Tibial artery (tissue), 4 donors: ENCODE data around the gene MACROD2.

Source experiments
- DNase-seq, 2 donors: peaks; one replicate each; pipeline ENCODE4 v3.0.0-alpha.2; 2019
- H3K27ac ChIP-seq, 2 donors: fragments of 200-600 bp; sonication (generic) in 1 of 2; 1 replicate in 1 of 2; 2 replicates in 1 of 2; pipeline ENCODE4 v1.5.1; 2018 to 2019; ENCODE audit warnings: mild to moderate bottlenecking in 1 of 2
- H3K27me3 ChIP-seq, 2 donors: fragments of 200-600 bp; sonication (generic) in 1 of 2; one replicate each; pipeline versions ENCODE4 v1.5.1 to v1.6.0; 2016 to 2019
- H3K36me3 ChIP-seq, 3 donors: fragments of 200-600 bp; sonication (generic) in 2 of 3; one replicate each; pipeline ENCODE4 v1.5.1; 2016 to 2019; ENCODE audit warnings: mild to moderate bottlenecking in 2 of 3
- H3K4me1 ChIP-seq, 4 donors: fragments of 200-600 bp; sonication (generic) in 2 of 4; 1 replicate in 3 of 4; 2 replicates in 1 of 4; pipeline ENCODE4 v1.5.1; 2016 to 2019
- H3K4me3 ChIP-seq, 2 donors: fragments of 200-600 bp; sonication (generic) in 1 of 2; 1 replicate in 1 of 2; 2 replicates in 1 of 2; pipeline ENCODE4 v1.5.1; 2018 to 2019; ENCODE audit warnings: mild to moderate bottlenecking in 2 of 2
- H3K9me3 ChIP-seq, 3 donors: fragments of 200-600 bp; sonication (generic) in 1 of 3; one replicate each; pipeline ENCODE4 v1.5.1; 2016 to 2019
- intact Hi-C: fragments of 100-400 bp; cut with DNase I; formaldehyde crosslinking; loops from one replicate; pipeline ENCODE4 v1.15.0; 2023; ENCODE audit warnings: low total_unique reads
- TF ChIP-seq, protein P1 (sequence below), 2 experiments: fragments of 200-600 bp in 1 of 2; fragments of 450-650 bp in 1 of 2; IDR thresholded peaks; one replicate each; pipeline ENCODE4 v1.5.1; 2017 to 2019; ENCODE audit warnings: antibody characterized with exemption in 2 of 2, mild to moderate bottlenecking in 1 of 2, moderate library complexity in 1 of 2

Gene MACROD2

GRCh38 chr20:14581731-14582130, 586.4 kb downstream of the MACROD2 start:
- no peak overlapping the region for H3K27ac ChIP-seq
- H3K27me3 ChIP-seq = no peaks in the 10 kb centered on the region
- intact Hi-C loops = no loop called here
- no peaks in the 10 kb centered on the region for H3K36me3 ChIP-seq
- TF ChIP-seq, protein P1, sequence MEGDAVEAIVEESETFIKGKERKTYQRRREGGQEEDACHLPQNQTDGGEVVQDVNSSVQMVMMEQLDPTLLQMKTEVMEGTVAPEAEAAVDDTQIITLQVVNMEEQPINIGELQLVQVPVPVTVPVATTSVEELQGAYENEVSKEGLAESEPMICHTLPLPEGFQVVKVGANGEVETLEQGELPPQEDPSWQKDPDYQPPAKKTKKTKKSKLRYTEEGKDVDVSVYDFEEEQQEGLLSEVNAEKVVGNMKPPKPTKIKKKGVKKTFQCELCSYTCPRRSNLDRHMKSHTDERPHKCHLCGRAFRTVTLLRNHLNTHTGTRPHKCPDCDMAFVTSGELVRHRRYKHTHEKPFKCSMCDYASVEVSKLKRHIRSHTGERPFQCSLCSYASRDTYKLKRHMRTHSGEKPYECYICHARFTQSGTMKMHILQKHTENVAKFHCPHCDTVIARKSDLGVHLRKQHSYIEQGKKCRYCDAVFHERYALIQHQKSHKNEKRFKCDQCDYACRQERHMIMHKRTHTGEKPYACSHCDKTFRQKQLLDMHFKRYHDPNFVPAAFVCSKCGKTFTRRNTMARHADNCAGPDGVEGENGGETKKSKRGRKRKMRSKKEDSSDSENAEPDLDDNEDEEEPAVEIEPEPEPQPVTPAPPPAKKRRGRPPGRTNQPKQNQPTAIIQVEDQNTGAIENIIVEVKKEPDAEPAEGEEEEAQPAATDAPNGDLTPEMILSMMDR (IDR thresholded peaks at IDR 0.05) = no peak
- no peaks in the 10 kb centered on the region for H3K9me3 ChIP-seq
- H3K4me1 ChIP-seq = no peaks in the 10 kb centered on the region
- no peak overlapping the region for H3K4me3 ChIP-seq
- DNase-seq = no peak

- intact Hi-C loops = no loop called here
- H3K27me3 ChIP-seq = no peaks in the 10 kb centered on the region
- DNase-seq = no peak
- H3K4me1 ChIP-seq = no peaks in the 10 kb centered on the region
- no peaks in the 10 kb centered on the region for H3K36me3 ChIP-seq
- no peak overlapping the region for H3K4me3 ChIP-seq
- no peaks in the 10 kb centered on the region for H3K9me3 ChIP-seq
- TF ChIP-seq, protein P1 (IDR thresholded peaks at IDR 0.05) = no peak
- no peak overlapping the region for H3K27ac ChIP-seq
Measured at GRCh38 chr20:14582855-14583254, 587.5 kb downstream of the MACROD2 start.

GRCh38 chr20:14583413-14583812, 588.1 kb downstream of the MACROD2 start:
- no peak for DNase-seq
- H3K27ac ChIP-seq = no peak overlapping the region
- no peaks in the 10 kb centered on the region for H3K9me3 ChIP-seq
- no peaks in the 10 kb centered on the region for H3K36me3 ChIP-seq
- intact Hi-C loops = no loop called here
- no peak overlapping the region for H3K4me3 ChIP-seq
- H3K4me1 ChIP-seq = no peaks in the 10 kb centered on the region
- TF ChIP-seq, protein P1 (IDR thresholded peaks at IDR 0.05) = no peak
- no peaks in the 10 kb centered on the region for H3K27me3 ChIP-seq

DNA sequence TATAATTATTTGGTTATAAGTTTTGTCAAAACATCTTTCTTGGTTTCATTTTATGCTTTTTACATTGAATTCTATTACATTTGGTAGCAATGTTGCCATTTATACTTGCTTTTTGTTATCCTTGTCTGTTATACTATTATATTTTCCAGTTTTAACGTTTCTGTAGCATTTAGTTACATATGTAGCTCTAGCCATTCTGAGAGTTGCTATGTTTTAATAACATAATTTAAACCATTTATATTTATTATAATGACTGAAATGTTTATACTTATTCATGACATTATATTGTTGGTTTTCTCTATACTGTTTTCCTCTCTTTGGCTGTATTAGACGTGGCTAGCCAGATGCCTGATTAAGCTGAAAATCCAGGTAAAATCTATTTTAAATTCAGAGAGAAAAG, 594.1 kb downstream of the MACROD2 start:
- intact Hi-C loops = no loop called here
- H3K27me3 ChIP-seq = no peaks in the 10 kb centered on the region
- no peaks in the 10 kb centered on the region for H3K4me1 ChIP-seq
- no peak for DNase-seq
- peaks cover 0 to 6% (median 0%) of the 10 kb centered on the region in 3 donors for H3K9me3 ChIP-seq
- no peaks in the 10 kb centered on the region for H3K36me3 ChIP-seq
- H3K27ac ChIP-seq = no peak overlapping the region
- no peak overlapping the region for H3K4me3 ChIP-seq
- TF ChIP-seq, protein P1 (IDR thresholded peaks at IDR 0.05) = no peak

GRCh38 chr20:14595051-14595450, 599.7 kb downstream of the MACROD2 start:
- intact Hi-C loops = no loop called here
- DNase-seq = no peak
- no peaks in the 10 kb centered on the region for H3K9me3 ChIP-seq
- no peaks in the 10 kb centered on the region for H3K4me1 ChIP-seq
- no peak overlapping the region for H3K4me3 ChIP-seq
- TF ChIP-seq, protein P1 (IDR thresholded peaks at IDR 0.05) = no peak
- H3K27ac ChIP-seq = no peak overlapping the region
- no peaks in the 10 kb centered on the region for H3K27me3 ChIP-seq
- no peaks in the 10 kb centered on the region for H3K36me3 ChIP-seq

- no peak overlapping the region for H3K4me3 ChIP-seq
- no peaks in the 10 kb centered on the region for H3K4me1 ChIP-seq
- H3K27ac ChIP-seq = no peak overlapping the region
- no peaks in the 10 kb centered on the region for H3K36me3 ChIP-seq
- intact Hi-C loops = no loop called here
- DNase-seq = no peak
- H3K27me3 ChIP-seq = no peaks in the 10 kb centered on the region
- TF ChIP-seq, protein P1 (IDR thresholded peaks at IDR 0.05) = no peak
- H3K9me3 ChIP-seq = no peaks in the 10 kb centered on the region
Measured at GRCh38 chr20:14597206-14597715, 601.9 kb downstream of the MACROD2 start.
